ENCODE data around the gene SERPINB3. TPM values are rescaled to one million over a fixed set of nuclear protein-coding genes. Genes with fewer than 3 reads are reported as not detected.
"Not testable (repeated sequence)": the region's sequence is repeated elsewhere in the genome, so short reads cannot be mapped to it uniquely, and the experiment has no call there.

Gene SERPINB3
- total RNA-seq, 2 experiments from 2014 or later: not detected

- peaks cover 2% of the 10 kb centered on the region for H3K27me3 Mint-ChIP-seq
- CTCF ChIA-PET: no interaction called here
- DNase-seq: no peak
- H3K36me3 Mint-ChIP-seq (ENCODE audit: low read depth): no peaks in the 10 kb centered on the region
- H3K4me3 Mint-ChIP-seq: no peak overlapping the region
- no peaks in the 10 kb centered on the region for H3K9me3 Mint-ChIP-seq
- POLR2A ChIA-PET: no interaction called here
- H3K27ac Mint-ChIP-seq: no peak overlapping the region
- no peaks in the 10 kb centered on the region for H3K4me1 Mint-ChIP-seq
Observed at GRCh38 chr18:63679820-63680606, 18.3 kb upstream of the SERPINB3 start.

GRCh38 chr18:63677500-63678225 lies 16.0 kb upstream of the SERPINB3 start:
- H3K36me3 Mint-ChIP-seq (ENCODE audit: low read depth): no peaks in the 10 kb centered on the region
- peaks cover 5% of the 10 kb centered on the region for H3K27me3 Mint-ChIP-seq
- no peaks in the 10 kb centered on the region for H3K4me1 Mint-ChIP-seq
- H3K27ac Mint-ChIP-seq: no peak overlapping the region
- no peak for DNase-seq
- CTCF ChIA-PET: no interaction called here
- H3K4me3 Mint-ChIP-seq: no peak overlapping the region
- H3K9me3 Mint-ChIP-seq: no peaks in the 10 kb centered on the region
- POLR2A ChIA-PET: no interaction called here

GRCh38 chr18:63676526-63677323 lies 15.0 kb upstream of the SERPINB3 start:
- DNase-seq: no peak
- Mint-ChIP-seq H3K9me3 (no peaks in the 10 kb centered on the region), H3K27ac (no peak overlapping the region), H3K36me3 (ENCODE audit: low read depth) (no peaks in the 10 kb centered on the region), H3K4me1 (no peaks in the 10 kb centered on the region), H3K27me3 (peaks cover 5% of the 10 kb centered on the region), H3K4me3 (no peak overlapping the region)
- CTCF ChIA-PET: no interaction called here
- POLR2A ChIA-PET: no interaction called here

- H3K9me3 Mint-ChIP-seq: peaks cover 7% of the 10 kb centered on the region
- no peaks in the 10 kb centered on the region for H3K27me3 Mint-ChIP-seq
- no peaks in the 10 kb centered on the region for H3K36me3 Mint-ChIP-seq (ENCODE audit: low read depth)
- no peak overlapping the region for H3K4me3 Mint-ChIP-seq
- ChIA-PET CTCF (no interaction called here), POLR2A (no interaction called here)
- no peaks in the 10 kb centered on the region for H3K4me1 Mint-ChIP-seq
- no peak overlapping the region for H3K27ac Mint-ChIP-seq
- no peak for DNase-seq
Observed at GRCh38 chr18:63664571-63664970, 2.9 kb upstream of the SERPINB3 start.

DNA sequence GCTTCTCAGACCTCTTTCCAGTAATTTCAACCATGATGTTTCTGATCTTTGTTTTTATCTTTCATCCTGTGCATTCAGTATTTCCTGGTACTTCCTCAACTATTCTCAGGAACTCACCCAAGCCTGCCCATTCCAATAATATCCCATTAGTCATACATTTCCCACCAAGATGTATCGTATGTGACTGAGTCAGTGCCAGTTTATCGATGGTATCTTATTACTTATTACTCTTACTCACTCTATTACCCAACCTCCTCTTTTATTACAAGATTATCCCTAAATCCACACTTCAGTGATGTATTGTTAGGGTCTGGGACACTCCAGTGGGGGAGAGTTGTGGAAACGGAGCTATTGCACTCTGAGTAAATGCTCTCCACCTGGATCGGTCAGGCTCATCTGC lies 2.8 kb downstream of the SERPINB3 start:
- DNase-seq, H3K4me3 Mint-ChIP-seq: not testable (repeated sequence)

DNA sequence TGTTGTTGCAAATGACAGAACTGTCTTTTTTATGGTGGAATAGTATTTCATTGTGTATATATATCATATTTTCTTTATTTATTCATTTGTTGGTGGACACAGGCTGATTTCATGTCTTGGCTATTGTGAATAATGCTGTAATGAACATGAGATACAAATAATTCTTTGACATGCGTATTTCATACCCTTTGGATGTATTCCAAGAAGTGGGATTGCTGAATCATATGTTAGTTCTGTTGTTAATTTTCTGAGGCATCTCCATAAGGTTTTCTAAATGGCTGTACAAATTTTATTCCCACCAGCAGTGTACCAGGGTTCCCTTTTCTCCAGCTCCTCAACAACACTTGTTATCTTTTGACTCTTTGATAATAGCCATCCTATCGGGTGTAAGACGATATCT lies 11.4 kb downstream of the SERPINB3 start:
- H3K27me3 Mint-ChIP-seq; H3K4me1 Mint-ChIP-seq; H3K27ac Mint-ChIP-seq; DNase-seq; CTCF ChIA-PET; H3K36me3 Mint-ChIP-seq (ENCODE audit: low read depth); POLR2A ChIA-PET; H3K9me3 Mint-ChIP-seq; H3K4me3 Mint-ChIP-seq: not testable (repeated sequence)

More for the DNA sequence above, 2.8 kb downstream of the SERPINB3 start:
- CTCF ChIA-PET; H3K27me3 Mint-ChIP-seq; H3K36me3 Mint-ChIP-seq (ENCODE audit: low read depth); H3K9me3 Mint-ChIP-seq; H3K4me1 Mint-ChIP-seq; H3K27ac Mint-ChIP-seq; POLR2A ChIA-PET: not testable (repeated sequence)

- DNase-seq: no peak
- H3K4me1 Mint-ChIP-seq: no peaks in the 10 kb centered on the region
- ChIA-PET POLR2A (no interaction called here), CTCF (no interaction called here)
- peaks cover 3% of the 10 kb centered on the region for H3K27me3 Mint-ChIP-seq
- no peaks in the 10 kb centered on the region for H3K36me3 Mint-ChIP-seq (ENCODE audit: low read depth)
- H3K27ac Mint-ChIP-seq: no peak overlapping the region
- H3K4me3 Mint-ChIP-seq: no peak overlapping the region
- no peaks in the 10 kb centered on the region for H3K9me3 Mint-ChIP-seq
Observed at GRCh38 chr18:63648241-63648640, 13.5 kb downstream of the SERPINB3 start.

DNA sequence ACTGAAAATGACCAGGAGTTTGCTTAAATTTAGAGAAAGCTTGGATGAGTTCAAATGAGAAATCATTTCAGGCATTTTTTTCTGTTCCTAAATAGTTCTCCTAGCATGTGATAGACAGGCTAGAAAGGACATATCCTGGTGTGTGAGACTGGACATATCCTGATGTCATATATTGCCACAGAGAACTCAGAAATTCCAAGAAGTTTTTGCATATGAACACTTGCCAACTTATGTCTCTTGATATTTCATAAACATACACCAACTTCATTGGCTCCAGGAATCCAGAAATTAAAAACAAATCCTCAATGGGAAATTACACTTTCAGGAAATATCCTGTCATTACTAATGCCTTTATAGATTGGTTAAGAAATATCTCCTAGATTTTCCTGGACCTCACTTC lies 14.8 kb downstream of the SERPINB3 start:
- ChIA-PET POLR2A (no interaction called here), CTCF (no interaction called here)
- no peaks in the 10 kb centered on the region for H3K36me3 Mint-ChIP-seq (ENCODE audit: low read depth)
- no peaks in the 10 kb centered on the region for H3K9me3 Mint-ChIP-seq
- no peaks in the 10 kb centered on the region for H3K4me1 Mint-ChIP-seq
- DNase-seq: no peak
- H3K4me3 Mint-ChIP-seq: no peak overlapping the region
- H3K27me3 Mint-ChIP-seq: peaks cover 3% of the 10 kb centered on the region
- H3K27ac Mint-ChIP-seq: no peak overlapping the region

- H3K36me3 Mint-ChIP-seq (ENCODE audit: low read depth); H3K4me3 Mint-ChIP-seq; H3K27me3 Mint-ChIP-seq; DNase-seq; H3K4me1 Mint-ChIP-seq; H3K9me3 Mint-ChIP-seq; CTCF ChIA-PET; H3K27ac Mint-ChIP-seq; POLR2A ChIA-PET: not testable (repeated sequence)
Observed at GRCh38 chr18:63644694-63645093, 17.0 kb downstream of the SERPINB3 start.

DNA sequence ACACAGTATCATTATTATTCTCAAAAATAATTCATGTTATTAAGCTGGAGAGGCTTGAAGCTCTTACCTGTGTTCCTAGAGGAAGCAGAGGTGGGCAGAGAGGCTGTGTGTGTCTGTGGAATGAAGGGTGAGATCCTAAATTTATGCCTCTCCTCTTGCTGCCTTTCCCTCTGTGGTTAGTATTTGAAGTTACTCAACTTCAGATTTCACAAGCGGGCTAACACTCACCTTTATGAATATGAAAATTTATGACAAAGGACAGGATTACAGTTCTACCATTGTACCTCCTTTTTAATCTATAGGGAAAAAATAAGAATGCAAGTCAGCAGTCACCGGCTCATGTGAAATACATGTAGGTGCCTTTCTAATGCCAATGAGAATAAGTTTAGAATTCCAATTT lies 17.6 kb downstream of the SERPINB3 start, which contains the start of gene SERPINB4:
Gene SERPINB4, minus strand, starts transcription at position 115 of the 400 bp plus-strand sequence. CDS start 679 bp downstream, outside the sequence.
- CTCF ChIA-PET, H3K27me3 Mint-ChIP-seq, H3K9me3 Mint-ChIP-seq: not testable (repeated sequence)

GRCh38 chr18:63642668-63643356 lies 18.9 kb downstream of the SERPINB3 start:
- H3K27ac Mint-ChIP-seq; H3K4me3 Mint-ChIP-seq; H3K4me1 Mint-ChIP-seq; CTCF ChIA-PET; H3K36me3 Mint-ChIP-seq (ENCODE audit: low read depth); POLR2A ChIA-PET; H3K27me3 Mint-ChIP-seq; H3K9me3 Mint-ChIP-seq; DNase-seq: not testable (repeated sequence)

More for the DNA sequence above, 17.6 kb downstream of the SERPINB3 start, which contains the start of gene SERPINB4:
- H3K27ac Mint-ChIP-seq; POLR2A ChIA-PET; H3K4me3 Mint-ChIP-seq; H3K36me3 Mint-ChIP-seq (ENCODE audit: low read depth); H3K4me1 Mint-ChIP-seq; DNase-seq: not testable (repeated sequence)

GRCh38 chr18:63641157-63641680 lies 20.5 kb downstream of the SERPINB3 start:
- DNase-seq; POLR2A ChIA-PET; H3K27me3 Mint-ChIP-seq; H3K4me3 Mint-ChIP-seq; H3K4me1 Mint-ChIP-seq; CTCF ChIA-PET; H3K27ac Mint-ChIP-seq; H3K9me3 Mint-ChIP-seq; H3K36me3 Mint-ChIP-seq (ENCODE audit: low read depth): not testable (repeated sequence)

DNA sequence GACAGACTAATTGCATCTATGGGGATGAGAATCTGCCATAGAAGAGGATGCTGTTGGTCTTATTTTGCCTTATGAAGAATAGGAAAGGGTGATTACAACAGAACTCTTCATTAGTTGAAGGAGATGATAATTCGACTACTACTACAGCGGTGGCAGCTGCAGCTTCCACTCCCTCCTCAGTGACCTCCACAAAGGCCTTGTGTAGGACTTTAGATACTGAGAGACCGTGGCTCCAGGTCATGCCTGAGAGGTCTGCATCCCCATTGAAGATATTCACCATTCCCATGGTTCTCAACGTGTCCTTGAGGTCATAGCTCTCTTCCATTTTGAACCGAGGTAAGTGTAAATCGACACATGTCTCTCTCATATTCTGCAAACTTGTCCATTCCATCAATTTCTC lies 24.0 kb downstream of the SERPINB3 start:
- CTCF ChIA-PET: no interaction called here
- POLR2A ChIA-PET: no interaction called here
- no peak overlapping the region for H3K27ac Mint-ChIP-seq
- no peaks in the 10 kb centered on the region for H3K9me3 Mint-ChIP-seq
- no peak overlapping the region for H3K4me3 Mint-ChIP-seq
- H3K27me3 Mint-ChIP-seq: no peaks in the 10 kb centered on the region
- no peaks in the 10 kb centered on the region for H3K4me1 Mint-ChIP-seq
- no peaks in the 10 kb centered on the region for H3K36me3 Mint-ChIP-seq (ENCODE audit: low read depth)
- DNase-seq: no peak
